WTC11 (cell line): ENCODE measurements around the gene CH25H. TPM values are rescaled to one million over a fixed set of nuclear protein-coding genes. Genes with fewer than 3 reads are reported as not detected.

ENCODE experiments used
- ATAC-seq: fragments of 200-7000 bp; cut with Tn5 transposase; 2 replicates; pipeline ENCODE4 v1.10.0; 2021; ENCODE audit warnings: mild to moderate bottlenecking, moderate library complexity
- CTCF ChIA-PET: fragments of 300-600 bp; sonication (Branson Sonifier 250); formaldehyde crosslinking; loops from one replicate; lab custom pipeline; 2021; ENCODE audit warnings: antibody characterized with exemption; lab: Charles Lee
- POLR2A ChIA-PET: fragments of 350-600 bp; sonication (Branson Sonifier 250); formaldehyde crosslinking; loops from one replicate; lab custom pipeline; 2021; ENCODE audit warnings: antibody characterized with exemption; lab: Charles Lee
- DNase-seq: peaks from one replicate; pipeline ENCODE4 v3.0.0; 2021; ENCODE audit warnings: low spot score
- H3K27ac Mint-ChIP-seq: 2 replicates; pipeline ENCODE4 v1.8.0; 2021; ENCODE audit warnings: mixed read lengths
- H3K27me3 Mint-ChIP-seq: 2 replicates; pipeline ENCODE4 v1.8.0; 2021; ENCODE audit warnings: low read depth, mild to moderate bottlenecking, moderate library complexity, mixed read lengths
- H3K36me3 Mint-ChIP-seq: 2 replicates; pipeline ENCODE4 v1.8.0; 2021; ENCODE audit warnings: mixed read lengths
- H3K4me1 Mint-ChIP-seq: 2 replicates; pipeline ENCODE4 v1.8.0; 2022; ENCODE audit warnings: mixed read lengths
- H3K4me3 Mint-ChIP-seq: 2 replicates; pipeline ENCODE4 v1.8.0; 2021; ENCODE audit warnings: mild to moderate bottlenecking, moderate library complexity, mixed read lengths
- H3K9me3 Mint-ChIP-seq: 2 replicates; pipeline ENCODE4 v1.8.0; 2021; ENCODE audit warnings: mixed read lengths
- GTF2I ChIP-seq: fragments of 250-450 bp; sonication (Bioruptor Pico); conservative IDR thresholded peaks from 2 replicates; pipeline ENCODE4 v1.4.0; 2021; ENCODE audit warnings: mild to moderate bottlenecking
- IRF2 ChIP-seq: sonication (generic); formaldehyde crosslinking; IDR thresholded peaks from 2 replicates; pipeline ENCODE4 v1.8.0; 2022; ENCODE audit warnings: low read depth, missing genetic modification reagents, borderline replicate concordance
- JUN ChIP-seq: sonication (generic); formaldehyde crosslinking; IDR thresholded peaks from 2 replicates; pipeline ENCODE4 v1.8.0; 2023; ENCODE audit warnings: mild to moderate bottlenecking, missing genetic modification reagents
- KAT7 ChIP-seq: sonication (generic); formaldehyde crosslinking; IDR thresholded peaks from 2 replicates; pipeline ENCODE4 v1.8.1; 2023; ENCODE audit warnings: missing genetic modification reagents, mild to moderate bottlenecking, borderline replicate concordance
- NR1H2 ChIP-seq: sonication (generic); formaldehyde crosslinking; IDR thresholded peaks from 2 replicates; pipeline ENCODE4 v1.9.0; 2021; ENCODE audit warnings: mild to moderate bottlenecking, moderate library complexity, missing genetic modification reagents
- SP1 ChIP-seq: sonication (generic); formaldehyde crosslinking; conservative IDR thresholded peaks from 2 replicates; pipeline ENCODE4 v1.8.1; 2022; ENCODE audit warnings: missing genetic modification reagents
- ZNF219 ChIP-seq: sonication (generic); formaldehyde crosslinking; IDR thresholded peaks from 2 replicates; pipeline ENCODE4 v1.8.0; 2023; ENCODE audit warnings: missing genetic modification reagents, mild to moderate bottlenecking, borderline replicate concordance
- ZNF317 ChIP-seq: sonication (generic); formaldehyde crosslinking; IDR thresholded peaks from 2 replicates; pipeline ENCODE4 v1.8.1; 2023; ENCODE audit warnings: low read depth, mild to moderate bottlenecking, moderate library complexity, missing genetic modification reagents, borderline replicate concordance
- total RNA-seq: library from RNA; stranded (reverse); gene quantifications from 3 replicates; pipeline ENCODE4 v1.2.3, GENCODE V29; 2021

The CH25H gene
- total RNA-seq, 1 experiment from 2014 or later, result not detected

- Mint-ChIP-seq H3K9me3 (no peaks in the 10 kb centered on the region), H3K4me3 (no peak overlapping the region), H3K27me3 (no peaks in the 10 kb centered on the region; the same call in 1 of the 2 replicates), H3K4me1 (no peaks in the 10 kb centered on the region), H3K27ac (no peak overlapping the region), H3K36me3 (no peaks in the 10 kb centered on the region)
- ATAC-seq (no peak), DNase-seq (no peak)
- no peak for TF ChIP-seq KAT7 (CRISPR knock-in tag)
- TF ChIP-seq GTF2I, result no peak
- no peak for TF ChIP-seq ZNF317
- no peak for TF ChIP-seq JUN (CRISPR knock-in tag)
- no peak for TF ChIP-seq NR1H2 (CRISPR knock-in tag)
- ChIA-PET POLR2A (no interaction called here), CTCF (no interaction called here)
Observed at GRCh38 chr10:89158446-89158845, 48.7 kb downstream of the CH25H start.

GRCh38 chr10:89156161-89156835 lies 50.8 kb downstream of the CH25H start:
- CTCF ChIA-PET, result no interaction called here
- H3K36me3 Mint-ChIP-seq, result no peaks in the 10 kb centered on the region
- no peak for DNase-seq

More at GRCh38 chr10:89156161-89156835, 50.8 kb downstream of the CH25H start:
- Mint-ChIP-seq H3K9me3 (no peaks in the 10 kb centered on the region), H3K27me3 (no peaks in the 10 kb centered on the region; the same call in 1 of the 2 replicates), H3K4me1 (no peaks in the 10 kb centered on the region), H3K27ac (no peak overlapping the region)
- ATAC-seq, result no peak
- TF ChIP-seq SP1 (CRISPR knock-in tag) (no peak), ZNF219 (CRISPR knock-in tag) (no peak), IRF2 (CRISPR knock-in tag) (no peak)
- TF ChIP-seq, all 79 proteins: peak for 0
- POLR2A ChIA-PET, result no interaction called here
- H3K4me3 Mint-ChIP-seq, result no peak overlapping the region

Other genes with a start within 250 kb of the CH25H start
- gene FAS, start 216.5 kb downstream of the CH25H start, total RNA-seq, result 2.1 to 4.1 TPM (median 3.3 TPM) in 3 replicates
- 32.9 to 47.3 TPM (median 37.8 TPM) in 3 replicates for gene LIPA, start 44.5 kb upstream of the CH25H start, total RNA-seq
- gene IFIT2, start 94.7 kb upstream of the CH25H start, total RNA-seq, result 0.07 to 0.15 TPM (median 0.14 TPM) in 3 replicates
- 0.14 to 0.42 TPM (median 0.39 TPM) in 3 replicates for gene IFIT3, start 120.7 kb upstream of the CH25H start, total RNA-seq
- gene IFIT1B, start 170.7 kb upstream of the CH25H start, total RNA-seq, result not detected in 3 replicates
- gene IFIT1, start 185.3 kb upstream of the CH25H start, total RNA-seq, result 1.5 to 2.0 TPM (median 1.5 TPM) in 3 replicates
- gene IFIT5, start 207.3 kb upstream of the CH25H start, total RNA-seq, result 1.7 to 2.0 TPM (median 1.8 TPM) in 3 replicates